ENCODE data around the gene B4GALT2.

Gene B4GALT2

GRCh38 chr1:43978551-43979260, at the start of gene B4GALT2:
Gene B4GALT2 (plus strand): TSS chr1:43979210. CDS start chr1:43981161, 1,951 bp downstream.
- TF ChIP-seq ZFX (IDR thresholded peaks at IDR 0.05) (no peak), CTCF (conservative IDR thresholded peaks at IDR 0.05) (no peak)
- peak within 1 kb of the TSS; percentile 76 for H3K27ac ChIP-seq

- H3K27ac ChIP-seq: no peak overlapping the region
- TF ChIP-seq ZFX (IDR thresholded peaks at IDR 0.05): no peak
- peak; percentile 77 for TF ChIP-seq CTCF (conservative IDR thresholded peaks at IDR 0.05)
Observed at GRCh38 chr1:43930168-43930948, 48.7 kb upstream of the B4GALT2 start.

- no peak for TF ChIP-seq CTCF (conservative IDR thresholded peaks at IDR 0.05)
- no peak overlapping the region for H3K27ac ChIP-seq
Observed at GRCh38 chr1:43930949-43931275, 48.1 kb upstream of the B4GALT2 start.

- TF ChIP-seq CTCF (conservative IDR thresholded peaks at IDR 0.05) (no peak), ZFX (IDR thresholded peaks at IDR 0.05) (no peak)
- no peak overlapping the region for H3K27ac ChIP-seq
Observed at GRCh38 chr1:43931711-43932660, 47.0 kb upstream of the B4GALT2 start.

- TF ChIP-seq CTCF (conservative IDR thresholded peaks at IDR 0.05) (no peak), ZFX (IDR thresholded peaks at IDR 0.05) (no peak)
- no peak overlapping the region for H3K27ac ChIP-seq
Observed at GRCh38 chr1:43932786-43933385, 46.1 kb upstream of the B4GALT2 start.

- H3K27ac ChIP-seq: no peak within 1 kb of the TSS; the same call in 1 of the 2 replicates
Observed at GRCh38 chr1:43933386-43934100, 45.5 kb upstream of the B4GALT2 start, which contains the start of gene ARTN. Gene ARTN (plus strand): TSS chr1:43933801. CDS start chr1:43935657, 1,856 bp downstream.

More at GRCh38 chr1:43933386-43934100, 45.5 kb upstream of the B4GALT2 start, which contains the start of gene ARTN:
- TF ChIP-seq ZFX (IDR thresholded peaks at IDR 0.05) (no peak), CTCF (conservative IDR thresholded peaks at IDR 0.05) (no peak)

Measured in C4-2B (cell line).